HG02678 (cell line): ENCODE data around the gene PPP1R13L.
"Not testable (repeated sequence)": the region's sequence is repeated elsewhere in the genome, so short reads cannot be mapped to it uniquely, and the experiment has no call there.

ENCODE experiments used
- ATAC-seq: cut with Tn5 transposase; IDR thresholded peaks from one replicate; pipeline ENCODE4 v1.9.1; 2021; ENCODE audit warnings: mild to moderate bottlenecking, moderate library complexity; ENCODE audit not compliant: unreplicated experiment

The PPP1R13L gene

GRCh38 chr19:45408121-45408520 lies 3.3 kb upstream of the PPP1R13L start:
- ATAC-seq: no peak

GRCh38 chr19:45407585-45407984 lies 2.7 kb upstream of the PPP1R13L start:
- not testable (repeated sequence) for ATAC-seq

GRCh38 chr19:45407091-45407375 lies 2.2 kb upstream of the PPP1R13L start:
- ATAC-seq: no peak

- peak; percentile 76 for ATAC-seq
Measured at GRCh38 chr19:45406226-45407090, 1.6 kb upstream of the PPP1R13L start, which contains the start of gene POLR1G. TSS of gene POLR1G (plus strand) at chr19:45406644. CDS start at chr19:45406697, 53 bp downstream.

GRCh38 chr19:45405435-45406225 lies 761 bp upstream of the PPP1R13L start:
- ATAC-seq: peak; percentile 60

- no peak for ATAC-seq
Measured at GRCh38 chr19:45403781-45404556, 900 bp downstream of the PPP1R13L start.

GRCh38 chr19:45403272-45403671 lies 1.6 kb downstream of the PPP1R13L start:
- no peak for ATAC-seq

- no peak for ATAC-seq
Measured at GRCh38 chr19:45402298-45403061, 2.4 kb downstream of the PPP1R13L start.

- no peak for ATAC-seq
Measured at GRCh38 chr19:45401815-45402214, 3.1 kb downstream of the PPP1R13L start.

GRCh38 chr19:45400192-45400591 lies 4.7 kb downstream of the PPP1R13L start:
- ATAC-seq: no peak

GRCh38 chr19:45395821-45396617 lies 8.8 kb downstream of the PPP1R13L start:
- ATAC-seq: no peak

- no peak for ATAC-seq
Measured at GRCh38 chr19:45391871-45392665, 12.8 kb downstream of the PPP1R13L start.

GRCh38 chr19:45391346-45391745 lies 13.5 kb downstream of the PPP1R13L start:
- ATAC-seq: no peak

GRCh38 chr19:45385392-45386221 lies 19.3 kb downstream of the PPP1R13L start:
- no peak for ATAC-seq

GRCh38 chr19:45382426-45382825 lies 22.4 kb downstream of the PPP1R13L start:
- ATAC-seq: no peak

- no peak for ATAC-seq
Measured at GRCh38 chr19:45380107-45380506, 24.8 kb downstream of the PPP1R13L start.

- ATAC-seq: no peak
Measured at GRCh38 chr19:45376045-45376724, 28.7 kb downstream of the PPP1R13L start.
